HG03175 (cell line): Measurements from ENCODE around the gene FXYD4.
A peak's percentile ranks its signal among the peaks of the same experiment; 100 is the strongest.

Source experiments
- ATAC-seq: cut with Tn5 transposase; IDR thresholded peaks from one replicate; pipeline ENCODE4 v1.9.1; 2021; ENCODE audit warnings: mild to moderate bottlenecking, moderate library complexity; ENCODE audit not compliant: unreplicated experiment

The FXYD4 gene

GRCh38 chr10:43343126-43343525, 28.3 kb upstream of the FXYD4 start:
- no peak for ATAC-seq

GRCh38 chr10:43344051-43344450, 27.4 kb upstream of the FXYD4 start:
- ATAC-seq, result no peak

GRCh38 chr10:43347997-43348396, 23.4 kb upstream of the FXYD4 start:
- ATAC-seq, result peak; percentile 6

- ATAC-seq, result peak; percentile 99
Observed at GRCh38 chr10:43348511-43349312, 22.7 kb upstream of the FXYD4 start.

GRCh38 chr10:43350156-43350555, 21.3 kb upstream of the FXYD4 start:
- no peak for ATAC-seq

GRCh38 chr10:43350686-43351085, 20.8 kb upstream of the FXYD4 start:
- ATAC-seq, result no peak

- no peak for ATAC-seq
Observed at GRCh38 chr10:43351301-43351700, 20.1 kb upstream of the FXYD4 start.

GRCh38 chr10:43352951-43353350, 18.5 kb upstream of the FXYD4 start:
- no peak for ATAC-seq

GRCh38 chr10:43353495-43354329, 17.7 kb upstream of the FXYD4 start:
- ATAC-seq, result no peak

GRCh38 chr10:43354330-43354635, 17.2 kb upstream of the FXYD4 start:
- no peak for ATAC-seq

GRCh38 chr10:43354879-43355380, 16.5 kb upstream of the FXYD4 start:
- no peak for ATAC-seq

- ATAC-seq, result no peak
Observed at GRCh38 chr10:43355749-43356371, 15.6 kb upstream of the FXYD4 start.

GRCh38 chr10:43360086-43360485, 11.3 kb upstream of the FXYD4 start:
- no peak for ATAC-seq

- ATAC-seq, result no peak
Observed at GRCh38 chr10:43361547-43362190, 9.8 kb upstream of the FXYD4 start.

GRCh38 chr10:43362191-43362839, 9.1 kb upstream of the FXYD4 start:
- peak; percentile 92 for ATAC-seq

- ATAC-seq, result no peak
Observed at GRCh38 chr10:43365001-43365400, 6.4 kb upstream of the FXYD4 start.

GRCh38 chr10:43369921-43370320, 1.5 kb upstream of the FXYD4 start:
- no peak for ATAC-seq

GRCh38 chr10:43370671-43371215, 693 bp upstream of the FXYD4 start:
- ATAC-seq, result no peak

GRCh38 chr10:43372765-43373361, 1.4 kb downstream of the FXYD4 start:
- ATAC-seq, result no peak

- no peak for ATAC-seq
Observed at GRCh38 chr10:43373461-43373860, 2.0 kb downstream of the FXYD4 start.
